Measurements from ENCODE around the gene BEND6.
A peak's percentile ranks its signal among the peaks of the same experiment; 100 is the strongest.

BEND6 gene

GRCh38 chr6:56954403-56955170 is at the start of gene BEND6:
Gene BEND6, plus strand, starts transcription at chr6:56955107. Its CDS starts 26,704 bp downstream, at chr6:56981811.
- Mint-ChIP-seq H3K27me3 (peaks cover 80% of the 10 kb centered on the region), H3K9me3 (no peaks in the 10 kb centered on the region), H3K27ac (peak within 1 kb of the TSS; percentile 78), H3K36me3 (ENCODE audit: low read depth) (no peaks in the 10 kb centered on the region), H3K4me1 (ENCODE audit: low read depth) (peaks cover 21% of the 10 kb centered on the region), H3K4me3 (peak within 1 kb of the TSS; percentile 89)

GRCh38 chr6:56905378-56905777 is 49.5 kb upstream of the BEND6 start:
- H3K27me3 Mint-ChIP-seq, result peaks cover 9% of the 10 kb centered on the region
- no peaks in the 10 kb centered on the region for H3K9me3 Mint-ChIP-seq
- no peak overlapping the region for H3K27ac Mint-ChIP-seq
- no peaks in the 10 kb centered on the region for H3K36me3 Mint-ChIP-seq (ENCODE audit: low read depth)
- H3K4me1 Mint-ChIP-seq (ENCODE audit: low read depth), result no peaks in the 10 kb centered on the region
- H3K4me3 Mint-ChIP-seq, result no peak overlapping the region

GRCh38 chr6:56906752-56907151 is 48.2 kb upstream of the BEND6 start:
- Mint-ChIP-seq H3K4me1 (ENCODE audit: low read depth) (no peaks in the 10 kb centered on the region), H3K4me3 (no peak overlapping the region), H3K36me3 (ENCODE audit: low read depth) (no peaks in the 10 kb centered on the region), H3K27ac (no peak overlapping the region), H3K27me3 (peaks cover 9% of the 10 kb centered on the region), H3K9me3 (no peaks in the 10 kb centered on the region)

- H3K27me3 Mint-ChIP-seq, result peaks cover 16% of the 10 kb centered on the region
- no peaks in the 10 kb centered on the region for H3K36me3 Mint-ChIP-seq (ENCODE audit: low read depth)
- no peaks in the 10 kb centered on the region for H3K9me3 Mint-ChIP-seq
- H3K4me1 Mint-ChIP-seq (ENCODE audit: low read depth), result no peaks in the 10 kb centered on the region
- H3K4me3 Mint-ChIP-seq, result no peak overlapping the region
- no peak overlapping the region for H3K27ac Mint-ChIP-seq
Observed at GRCh38 chr6:56909115-56909907, 45.6 kb upstream of the BEND6 start.

- Mint-ChIP-seq H3K4me3 (no peak overlapping the region), H3K4me1 (ENCODE audit: low read depth) (no peaks in the 10 kb centered on the region), H3K27ac (no peak overlapping the region), H3K36me3 (ENCODE audit: low read depth) (no peaks in the 10 kb centered on the region), H3K27me3 (peaks cover 12% of the 10 kb centered on the region), H3K9me3 (no peaks in the 10 kb centered on the region)
Observed at GRCh38 chr6:56911847-56912246, 43.1 kb upstream of the BEND6 start.

- Mint-ChIP-seq H3K27ac (no peak overlapping the region), H3K4me1 (ENCODE audit: low read depth) (no peaks in the 10 kb centered on the region)
Observed at GRCh38 chr6:56913285-56914074, 41.4 kb upstream of the BEND6 start.

GRCh38 chr6:56914798-56915658 is 39.9 kb upstream of the BEND6 start:
- H3K4me1 Mint-ChIP-seq (ENCODE audit: low read depth), result no peaks in the 10 kb centered on the region
- no peaks in the 10 kb centered on the region for H3K9me3 Mint-ChIP-seq
- H3K4me3 Mint-ChIP-seq, result no peak overlapping the region
- no peak overlapping the region for H3K27ac Mint-ChIP-seq
- no peaks in the 10 kb centered on the region for H3K36me3 Mint-ChIP-seq (ENCODE audit: low read depth)
- peaks cover 15% of the 10 kb centered on the region for H3K27me3 Mint-ChIP-seq

More at GRCh38 chr6:56913285-56914074, 41.4 kb upstream of the BEND6 start:
- H3K4me3 Mint-ChIP-seq, result no peak overlapping the region
- no peaks in the 10 kb centered on the region for H3K9me3 Mint-ChIP-seq
- H3K27me3 Mint-ChIP-seq, result peaks cover 12% of the 10 kb centered on the region
- H3K36me3 Mint-ChIP-seq (ENCODE audit: low read depth), result no peaks in the 10 kb centered on the region

- Mint-ChIP-seq H3K27ac (no peak overlapping the region), H3K27me3 (peaks cover 15% of the 10 kb centered on the region), H3K4me1 (ENCODE audit: low read depth) (no peaks in the 10 kb centered on the region), H3K9me3 (no peaks in the 10 kb centered on the region), H3K36me3 (ENCODE audit: low read depth) (no peaks in the 10 kb centered on the region), H3K4me3 (no peak overlapping the region)
Observed at GRCh38 chr6:56915832-56916231, 39.1 kb upstream of the BEND6 start.

- H3K36me3 Mint-ChIP-seq (ENCODE audit: low read depth), result no peaks in the 10 kb centered on the region
- no peak overlapping the region for H3K4me3 Mint-ChIP-seq
- no peaks in the 10 kb centered on the region for H3K4me1 Mint-ChIP-seq (ENCODE audit: low read depth)
Observed at GRCh38 chr6:56916849-56917551, 37.9 kb upstream of the BEND6 start.

GRCh38 chr6:56922645-56923044 is 32.3 kb upstream of the BEND6 start:
- peaks cover 30% of the 10 kb centered on the region for H3K27me3 Mint-ChIP-seq

More at GRCh38 chr6:56916849-56917551, 37.9 kb upstream of the BEND6 start:
- Mint-ChIP-seq H3K27ac (no peak overlapping the region), H3K27me3 (peaks cover 19% of the 10 kb centered on the region), H3K9me3 (no peaks in the 10 kb centered on the region)

GRCh38 chr6:56923565-56923964 is 31.3 kb upstream of the BEND6 start:
- Mint-ChIP-seq H3K36me3 (ENCODE audit: low read depth) (no peaks in the 10 kb centered on the region), H3K27ac (no peak overlapping the region), H3K27me3 (peaks cover 33% of the 10 kb centered on the region), H3K4me1 (ENCODE audit: low read depth) (no peaks in the 10 kb centered on the region), H3K4me3 (no peak overlapping the region), H3K9me3 (no peaks in the 10 kb centered on the region)

More at GRCh38 chr6:56922645-56923044, 32.3 kb upstream of the BEND6 start:
- Mint-ChIP-seq H3K4me1 (ENCODE audit: low read depth) (no peaks in the 10 kb centered on the region), H3K36me3 (ENCODE audit: low read depth) (no peaks in the 10 kb centered on the region), H3K27ac (no peak overlapping the region), H3K4me3 (no peak overlapping the region), H3K9me3 (no peaks in the 10 kb centered on the region)

- no peaks in the 10 kb centered on the region for H3K36me3 Mint-ChIP-seq (ENCODE audit: low read depth)
- no peaks in the 10 kb centered on the region for H3K9me3 Mint-ChIP-seq
- H3K27ac Mint-ChIP-seq, result no peak overlapping the region
- H3K4me3 Mint-ChIP-seq, result no peak overlapping the region
- H3K4me1 Mint-ChIP-seq (ENCODE audit: low read depth), result no peaks in the 10 kb centered on the region
- H3K27me3 Mint-ChIP-seq, result peaks cover 32% of the 10 kb centered on the region
Observed at GRCh38 chr6:56927538-56928453, 27.1 kb upstream of the BEND6 start.

GRCh38 chr6:56930846-56931245 is 24.1 kb upstream of the BEND6 start:
- no peaks in the 10 kb centered on the region for H3K36me3 Mint-ChIP-seq (ENCODE audit: low read depth)
- no peak overlapping the region for H3K27ac Mint-ChIP-seq
- H3K4me3 Mint-ChIP-seq, result no peak overlapping the region
- H3K4me1 Mint-ChIP-seq (ENCODE audit: low read depth), result no peaks in the 10 kb centered on the region
- peaks cover 28% of the 10 kb centered on the region for H3K27me3 Mint-ChIP-seq
- H3K9me3 Mint-ChIP-seq, result no peaks in the 10 kb centered on the region

Measured in stimulated activated naive CD8-positive, alpha-beta T cell treated with anti-CD3 and anti-CD28 coated beads, Interleukin-15, Interleukin-2, amounts not matched to agents 100 ng/mL and 50 ng/mL, for 24 hours (primary cell).